A549 treated with AZD2906 at 1 μM for 4 hours (cell line): ENCODE data around the gene IL17RE. TPM values are rescaled to one million over a fixed set of nuclear protein-coding genes. Genes with fewer than 3 reads are reported as not detected.

ENCODE experiments used
- total RNA-seq: library from RNA; stranded (reverse); fragments of 200-300 nt; extraction: Qiagen RNA extraction; gene quantifications from 5 replicates; pipeline ENCODE4 v1.2.3, GENCODE V29; 2022

Gene IL17RE
- total RNA-seq: 1.7 to 1.9 TPM (median 1.8 TPM) in 5 replicates

GRCh38 chr3:9902372-9903237 lies at the start of gene IL17RE:
Gene IL17RE (plus strand): TSS chr3:9902848. CDS start chr3:9902933, 85 bp downstream.

GRCh38 chr3:9879830-9880549 lies 22.7 kb upstream of the IL17RE start, which contains the start of gene CIDEC:
Gene CIDEC (minus strand): TSS chr3:9880253. CDS start chr3:9878486, 1,767 bp downstream.

GRCh38 chr3:9890249-9891071 lies 12.2 kb upstream of the IL17RE start, which contains the start of gene JAGN1:
Gene JAGN1 (plus strand): TSS chr3:9890610. CDS start chr3:9890723, 113 bp downstream.

GRCh38 chr3:9916734-9917680 lies 14.4 kb downstream of the IL17RE start, which contains the start of gene IL17RC:
Gene IL17RC (plus strand): TSS chr3:9917098. CDS start chr3:9917316, 218 bp downstream.

GRCh38 chr3:9933561-9934234 lies 31.1 kb downstream of the IL17RE start, which contains the start of gene CRELD1:
Gene CRELD1 (plus strand): TSS chr3:9933834. CDS start chr3:9934439, 605 bp downstream.

GRCh38 chr3:9951962-9952805 lies 49.5 kb downstream of the IL17RE start, which contains the start of gene PRRT3:
Gene PRRT3 (minus strand): TSS chr3:9952408. CDS start chr3:9950115, 2,293 bp downstream.

Other genes with a start within 250 kb of the IL17RE start
- 0.08 to 0.29 TPM (median 0.15 TPM) in 5 replicates for gene CPNE9, start 199.0 kb upstream of the IL17RE start, total RNA-seq
- gene BRPF1, start 171.1 kb upstream of the IL17RE start, total RNA-seq: 16.6 to 19.2 TPM (median 18.1 TPM) in 5 replicates
- gene OGG1, start 152.9 kb upstream of the IL17RE start, total RNA-seq: 14.0 to 19.3 TPM (median 17.1 TPM) in 5 replicates
- gene CAMK1, start 132.9 kb upstream of the IL17RE start, total RNA-seq: 15.0 to 17.7 TPM (median 16.1 TPM) in 5 replicates
- gene TADA3, start 110.4 kb upstream of the IL17RE start, total RNA-seq: 56.4 to 63.0 TPM (median 61.5 TPM) in 5 replicates
- gene ARPC4, start 109.8 kb upstream of the IL17RE start, total RNA-seq: 149 to 257 TPM (median 152 TPM) in 5 replicates
- gene TTLL3, start 92.6 kb upstream of the IL17RE start, total RNA-seq: 5.5 to 8.2 TPM (median 7.4 TPM) in 5 replicates
- 50.0 to 66.3 TPM (median 61.9 TPM) in 5 replicates for gene RPUSD3, start 58.8 kb upstream of the IL17RE start, total RNA-seq
- 75.0 to 98.5 TPM (median 81.8 TPM) in 5 replicates for gene CIDEC, start 22.6 kb upstream of the IL17RE start, total RNA-seq
- gene JAGN1, start 12.2 kb upstream of the IL17RE start, total RNA-seq: 80.1 to 101 TPM (median 92.7 TPM) in 5 replicates
- gene IL17RC, start 14.2 kb downstream of the IL17RE start, total RNA-seq: 28.0 to 34.0 TPM (median 32.0 TPM) in 5 replicates
- 11.5 to 14.5 TPM (median 12.9 TPM) in 5 replicates for gene CRELD1, start 31.0 kb downstream of the IL17RE start, total RNA-seq
- 1.2 to 1.9 TPM (median 1.8 TPM) in 5 replicates for gene PRRT3, start 49.6 kb downstream of the IL17RE start, total RNA-seq
- gene EMC3, start 84.0 kb downstream of the IL17RE start, total RNA-seq: 108 to 142 TPM (median 112 TPM) in 5 replicates
- 16.8 to 19.2 TPM (median 17.6 TPM) in 5 replicates for gene FANCD2, start 123.6 kb downstream of the IL17RE start, total RNA-seq
- not detected in 5 replicates for gene FANCD2OS, start 205.4 kb downstream of the IL17RE start, total RNA-seq
- 158 to 174 TPM (median 167 TPM) in 5 replicates for gene BRK1, start 212.8 kb downstream of the IL17RE start, total RNA-seq
- gene VHL, start 238.9 kb downstream of the IL17RE start, total RNA-seq: 27.2 to 30.2 TPM (median 29.0 TPM) in 5 replicates